Neuronal stem cell (in vitro differentiated cells): ENCODE results near the gene FKBP1C. TPM values are rescaled to one million over a fixed set of nuclear protein-coding genes. Genes with fewer than 3 reads are reported as not detected.
"Not testable (repeated sequence)": the region's sequence is repeated elsewhere in the genome, so short reads cannot be mapped to it uniquely, and the experiment has no call there.

Experiments used
- DNase-seq: peaks from one replicate; pipeline ENCODE4 v3.0.0-alpha.2; 2013; ENCODE audit warnings: low spot score
- H2AFZ ChIP-seq: one replicate; pipeline ENCODE4 v1.6.1; 2013; ENCODE audit warnings: mild to moderate bottlenecking, low read length, inconsistent platforms
- H2AK5ac ChIP-seq: 2 replicates; pipeline ENCODE4 v1.6.1; 2013; ENCODE audit warnings: low read depth, mild to moderate bottlenecking, inconsistent platforms, low read length, moderate library complexity, mixed read lengths
- H2BK120ac ChIP-seq: 2 replicates; pipeline ENCODE4 v1.6.1; 2013; ENCODE audit warnings: low read depth, mild to moderate bottlenecking, inconsistent platforms, low read length, moderate library complexity, mixed read lengths
- H2BK12ac ChIP-seq: one replicate; pipeline ENCODE4 v1.6.1; 2013; ENCODE audit warnings: low read length, inconsistent platforms
- H2BK15ac ChIP-seq: 2 replicates; pipeline ENCODE4 v1.6.1; 2013; ENCODE audit warnings: mild to moderate bottlenecking, low read length, inconsistent platforms, mixed read lengths
- H2BK5ac ChIP-seq: one replicate; pipeline ENCODE4 v1.6.1; 2013; ENCODE audit warnings: inconsistent platforms, mild to moderate bottlenecking, low read length, moderate library complexity
- H3K14ac ChIP-seq: one replicate; pipeline ENCODE4 v1.6.1; 2013; ENCODE audit warnings: low read length, inconsistent platforms
- H3K18ac ChIP-seq: 2 replicates; pipeline ENCODE4 v1.6.1; 2013; ENCODE audit warnings: low read length, inconsistent platforms
- H3K23ac ChIP-seq: 2 replicates; pipeline ENCODE4 v1.6.1; 2013; ENCODE audit warnings: low read depth, mild to moderate bottlenecking, mixed read lengths, low read length, inconsistent platforms; ENCODE audit not compliant: poor library complexity
- H3K27ac ChIP-seq: replicated peaks from 3 replicates; pipeline ENCODE4 v1.5.1; 2013; ENCODE audit warnings: low read length, inconsistent platforms
- H3K27me3 ChIP-seq, 3 experiments: 2 replicates each; pipeline ENCODE4 v1.6.1; 2013; ENCODE audit warnings: low read length in 3 of 3, mild to moderate bottlenecking in 2 of 3, inconsistent platforms in 1 of 3, low read depth in 1 of 3, mixed read lengths in 1 of 3, moderate library complexity in 1 of 3; ENCODE audit not compliant: control insufficient read depth in 3 of 3, insufficient read depth in 3 of 3
- H3K36me3 ChIP-seq, 2 donors: replicated peaks in 1 of 2; 2 replicates each; pipeline ENCODE4 v1.6.1; 2013; ENCODE audit warnings: low read length in 2 of 2; ENCODE audit not compliant: control insufficient read depth in 2 of 2, insufficient read depth in 2 of 2
- H3K4ac ChIP-seq: 2 replicates; pipeline ENCODE4 v1.6.1; 2013; ENCODE audit warnings: inconsistent platforms, mild to moderate bottlenecking, low read length, moderate library complexity
- H3K4me1 ChIP-seq, 2 donors: 1 replicate in 1 of 2; 2 replicates in 1 of 2; pipeline ENCODE4 v1.6.1; 2013; ENCODE audit warnings: low read length in 2 of 2, low read depth in 1 of 2; ENCODE audit not compliant: control insufficient read depth in 2 of 2, insufficient read depth in 1 of 2
- H3K4me2 ChIP-seq: one replicate; pipeline ENCODE4 v1.6.1; 2013; ENCODE audit warnings: mild to moderate bottlenecking, low read length, inconsistent platforms; ENCODE audit not compliant: insufficient read depth, poor library complexity, severe bottlenecking
- H3K4me3 ChIP-seq, 2 donors: 2 replicates each; pipeline ENCODE4 v1.5.1; 2013; ENCODE audit warnings: low read length in 2 of 2, mild to moderate bottlenecking in 2 of 2, inconsistent platforms in 1 of 2, moderate library complexity in 1 of 2
- H3K79me1 ChIP-seq: one replicate; pipeline ENCODE4 v1.6.1; 2013; ENCODE audit warnings: low read depth, mild to moderate bottlenecking, inconsistent platforms, low read length, moderate library complexity
- H3K9ac ChIP-seq: one replicate; pipeline ENCODE4 v1.6.1; 2013; ENCODE audit warnings: mild to moderate bottlenecking, low read depth, low read length, inconsistent platforms; ENCODE audit not compliant: poor library complexity
- H3K9me3 ChIP-seq, 2 donors: replicated peaks in 1 of 2; 2 replicates each; pipeline versions ENCODE3 to v1.6.1; 2013; ENCODE audit warnings: low read length in 2 of 2, mild to moderate bottlenecking in 2 of 2, inconsistent platforms in 1 of 2, low read depth in 1 of 2, mixed read lengths in 1 of 2, moderate library complexity in 1 of 2; ENCODE audit not compliant: control insufficient read depth in 2 of 2, insufficient read depth in 1 of 2
- H4K8ac ChIP-seq: one replicate; pipeline ENCODE4 v1.6.1; 2013; ENCODE audit warnings: low read depth, mild to moderate bottlenecking, inconsistent platforms, low read length, moderate library complexity
- H4K91ac ChIP-seq: one replicate; pipeline ENCODE4 v1.6.1; 2013; ENCODE audit warnings: low read length, low read depth, mild to moderate bottlenecking, inconsistent platforms; ENCODE audit not compliant: poor library complexity
- WGBS, 2 donors: extraction: QIAGEN DNeasy Blood & Tissue Kit; methylation state at CpG; one replicate each; pipeline ENCODE4 v1.1.7; 2013; ENCODE audit warnings: missing lambda C conversion rate in 2 of 2, mixed read lengths in 1 of 2; ENCODE audit not compliant: insufficient read length in 2 of 2, insufficient replicate concordance in 1 of 2; ENCODE audit errors: extremely low coverage in 2 of 2; 5-methylcytosine and 5-hydroxymethylcytosine counted together
- polyA plus RNA-seq, 2 experiments: library from polyadenylated mRNA; stranded (reverse); fragments of 200-250 nt; gene quantifications; one replicate each; pipeline ENCODE4 v1.2.3, GENCODE V29; 2013

The FKBP1C gene
- 0.40 TPM for polyA plus RNA-seq (2013, experiment 1 of 2)
- 0.42 TPM for polyA plus RNA-seq (2013, experiment 2 of 2)

- H3K4me1 ChIP-seq, H3K4me3 ChIP-seq, H2AFZ ChIP-seq, DNase-seq, H3K9me3 ChIP-seq, H3K4me2 ChIP-seq, H3K27ac ChIP-seq, H3K14ac ChIP-seq, H2BK15ac ChIP-seq, H3K36me3 ChIP-seq, H3K9ac ChIP-seq, H4K91ac ChIP-seq, H3K27me3 ChIP-seq, H2BK120ac ChIP-seq, H2BK5ac ChIP-seq, H4K8ac ChIP-seq, H3K18ac ChIP-seq, H2BK12ac ChIP-seq, H3K23ac ChIP-seq, H3K4ac ChIP-seq, H3K79me1 ChIP-seq, H2AK5ac ChIP-seq: not testable (repeated sequence)
- WGBS, 2 donors: no CpG with 5 or more reads among the region's 27 CpGs
Measured at GRCh38 chr6:63211343-63211742, at the start of gene FKBP1C. Gene FKBP1C (plus strand): TSS chr6:63211469.

- H3K27me3 ChIP-seq, H2BK12ac ChIP-seq, H2BK15ac ChIP-seq, H2BK5ac ChIP-seq, H3K18ac ChIP-seq, H4K8ac ChIP-seq, H2AFZ ChIP-seq, H2AK5ac ChIP-seq, H3K9me3 ChIP-seq, H3K14ac ChIP-seq, H3K4me3 ChIP-seq, H3K23ac ChIP-seq, H3K9ac ChIP-seq, H3K4me2 ChIP-seq, H3K4me1 ChIP-seq, H3K79me1 ChIP-seq, DNase-seq, H4K91ac ChIP-seq, H3K27ac ChIP-seq, H3K36me3 ChIP-seq, H3K4ac ChIP-seq, H2BK120ac ChIP-seq: not testable (repeated sequence)
- no CpG with 5 or more reads among the region's 37 CpGs for WGBS, 2 donors
Measured at GRCh38 chr6:63164047-63164803, 47.0 kb upstream of the FKBP1C start.

- no peaks in the 10 kb centered on the region for H3K27me3 ChIP-seq
- no peak overlapping the region for H2BK12ac ChIP-seq
- DNase-seq: no peak
- H3K4ac ChIP-seq: no peak overlapping the region
- no peak overlapping the region for H2BK5ac ChIP-seq
- H3K9me3 ChIP-seq: no peaks in the 10 kb centered on the region
- WGBS, 2 donors: no CpG with 5 or more reads among the region's 1 CpG
- H3K4me1 ChIP-seq: no peaks in the 10 kb centered on the region
- H4K91ac ChIP-seq: no peak overlapping the region
- H3K9ac ChIP-seq: no peak overlapping the region
- H4K8ac ChIP-seq: no peak overlapping the region
- H3K18ac ChIP-seq: no peak overlapping the region
- H3K27ac ChIP-seq: no peak overlapping the region
- H3K36me3 ChIP-seq: no peaks in the 10 kb centered on the region
- no peak overlapping the region for H3K4me2 ChIP-seq
- no peak overlapping the region for H2BK15ac ChIP-seq
- H3K14ac ChIP-seq: no peak overlapping the region
- no peak overlapping the region for H2AK5ac ChIP-seq
- H2AFZ ChIP-seq: no peak overlapping the region
- H2BK120ac ChIP-seq: no peak overlapping the region
- H3K4me3 ChIP-seq: no peak overlapping the region
- H3K23ac ChIP-seq: no peak overlapping the region
- no peaks in the 10 kb centered on the region for H3K79me1 ChIP-seq
Measured at GRCh38 chr6:63174173-63174572, 37.1 kb upstream of the FKBP1C start.

- no CpG with 5 or more reads among the region's 5 CpGs for WGBS, 2 donors
- H3K27ac ChIP-seq: no peak overlapping the region
Measured at GRCh38 chr6:63176181-63176580, 35.1 kb upstream of the FKBP1C start.

More at GRCh38 chr6:63176181-63176580, 35.1 kb upstream of the FKBP1C start:
- no peak overlapping the region for H3K14ac ChIP-seq
- no peak overlapping the region for H2BK120ac ChIP-seq
- H3K4ac ChIP-seq: no peak overlapping the region
- H3K4me2 ChIP-seq: no peak overlapping the region
- H3K36me3 ChIP-seq: no peaks in the 10 kb centered on the region
- no peak for DNase-seq
- no peak overlapping the region for H4K8ac ChIP-seq
- H3K18ac ChIP-seq: no peak overlapping the region
- H2BK15ac ChIP-seq: no peak overlapping the region
- H2BK12ac ChIP-seq: no peak overlapping the region
- H3K79me1 ChIP-seq: no peaks in the 10 kb centered on the region
- no peak overlapping the region for H3K23ac ChIP-seq
- H2AK5ac ChIP-seq: no peak overlapping the region
- H2BK5ac ChIP-seq: no peak overlapping the region
- H3K9ac ChIP-seq: no peak overlapping the region
- H3K4me3 ChIP-seq: no peak overlapping the region
- H3K27me3 ChIP-seq: no peaks in the 10 kb centered on the region
- H3K9me3 ChIP-seq: no peaks in the 10 kb centered on the region
- H3K4me1 ChIP-seq: no peaks in the 10 kb centered on the region
- H2AFZ ChIP-seq: no peak overlapping the region
- H4K91ac ChIP-seq: no peak overlapping the region
